HG02970 (cell line): ENCODE measurements around the gene RUSF1.

Experiments
- ATAC-seq: cut with Tn5 transposase; IDR thresholded peaks from one replicate; pipeline ENCODE4 v1.9.1; 2021; ENCODE audit warnings: mild to moderate bottlenecking, moderate library complexity, moderate number of reproducible peaks; ENCODE audit not compliant: unreplicated experiment, low FRiP score

RUSF1 gene

DNA sequence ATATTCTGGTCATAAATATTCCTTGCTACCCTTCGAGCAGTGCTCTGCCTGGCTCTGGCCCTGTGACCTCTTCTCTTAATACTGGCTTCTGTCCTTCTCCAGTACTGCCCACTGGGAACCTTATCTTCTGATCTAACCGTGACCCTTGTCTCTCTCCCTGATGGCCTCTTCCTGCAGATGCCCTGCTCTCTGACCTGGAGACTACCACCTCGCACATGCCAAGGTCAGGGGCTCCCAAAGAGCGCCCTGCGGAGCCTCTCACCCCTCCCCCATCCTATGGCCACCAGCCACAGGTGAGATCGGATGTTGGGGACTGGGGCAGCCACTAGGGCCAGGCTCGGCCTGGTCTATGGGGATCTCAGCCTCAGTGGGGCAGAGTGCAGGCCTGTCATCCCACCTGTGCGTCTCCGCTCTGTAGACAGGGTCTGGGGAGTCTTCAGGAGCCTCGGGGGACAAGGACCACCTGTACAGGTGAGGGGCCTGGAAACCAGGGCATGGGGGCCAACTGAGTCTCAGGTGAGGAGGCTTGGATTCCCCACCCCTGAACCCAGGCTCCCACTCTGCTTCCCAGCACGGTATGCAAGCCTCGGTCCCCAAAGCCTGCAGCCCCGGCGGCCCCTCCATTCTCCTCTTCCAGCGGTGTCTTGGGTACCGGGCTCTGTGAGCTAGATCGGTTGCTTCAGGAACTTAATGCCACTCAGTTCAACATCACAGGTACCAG lies 34.8 kb downstream of the RUSF1 start:
- no peak for ATAC-seq

- no peak for ATAC-seq
Observed at GRCh38 chr16:31472709-31473203, 35.4 kb downstream of the RUSF1 start.

DNA sequence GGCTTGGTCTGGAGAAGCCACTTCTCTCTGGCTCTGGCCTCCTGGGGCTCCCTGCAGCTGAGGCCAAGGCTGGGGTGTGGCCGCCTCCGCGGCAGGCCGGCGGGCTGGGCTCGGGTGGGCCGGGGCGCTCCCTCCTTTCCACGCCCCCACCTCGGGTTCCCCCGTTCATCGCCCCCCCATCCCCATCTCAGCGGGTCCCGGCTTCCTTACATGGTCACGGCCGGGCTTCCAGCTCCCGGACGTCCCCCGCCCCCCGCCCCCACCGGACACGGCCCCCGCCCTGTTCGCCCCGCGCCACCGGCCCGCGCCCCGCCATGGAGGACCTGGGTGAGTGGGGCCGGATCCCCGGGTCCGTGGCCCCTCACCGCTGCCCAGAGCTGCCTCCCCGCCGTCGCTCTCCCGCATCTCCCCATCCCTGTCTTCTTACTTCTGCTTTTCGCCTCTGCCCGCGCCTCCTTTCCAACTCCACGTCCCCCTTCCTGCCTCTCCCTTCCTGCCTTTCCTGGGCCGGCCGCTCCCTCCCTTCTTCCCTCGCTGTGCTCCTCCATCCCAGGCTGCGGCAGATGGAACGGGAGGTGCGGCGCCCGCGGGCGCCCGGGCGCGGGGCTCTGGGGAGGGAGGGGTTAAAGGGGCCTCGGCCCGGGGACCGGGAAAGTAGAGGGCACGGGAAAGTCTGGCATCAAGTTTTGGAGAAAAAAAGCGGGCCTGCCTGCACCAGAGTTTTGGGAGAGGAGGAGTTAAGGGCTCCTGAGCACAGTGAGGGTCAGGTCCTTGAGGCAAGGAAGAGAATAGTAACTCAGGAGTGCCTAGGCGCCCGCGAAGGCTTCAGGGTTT lies 36.1 kb downstream of the RUSF1 start, which contains the start of gene TGFB1I1:
TSS of gene TGFB1I1 (plus strand) at position 278 of the 834 bp plus-strand sequence. CDS start at position 315, 37 bp downstream.
- no peak for ATAC-seq

- ATAC-seq, result no peak
Observed at GRCh38 chr16:31471241-31471874, 36.8 kb downstream of the RUSF1 start.

DNA sequence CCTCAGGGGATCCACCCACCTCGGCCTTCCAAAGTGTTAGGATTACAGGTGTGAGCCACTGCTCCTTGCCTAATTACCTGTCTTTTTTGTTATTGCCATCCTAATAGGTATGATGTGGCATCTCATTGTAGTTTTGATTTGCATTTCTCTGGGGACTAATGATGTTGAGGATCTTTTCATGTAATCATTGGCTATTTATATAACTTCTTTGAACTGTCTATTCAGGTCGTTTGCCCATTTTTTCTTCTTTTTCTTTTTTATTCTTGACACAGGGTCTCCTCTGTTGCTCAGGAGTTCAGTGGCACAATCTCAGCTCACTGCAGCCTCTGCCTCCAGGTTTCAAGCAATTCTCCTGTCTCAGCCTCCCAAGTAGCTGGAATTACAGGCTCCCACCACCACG lies 37.6 kb downstream of the RUSF1 start:
- ATAC-seq, result no peak

DNA sequence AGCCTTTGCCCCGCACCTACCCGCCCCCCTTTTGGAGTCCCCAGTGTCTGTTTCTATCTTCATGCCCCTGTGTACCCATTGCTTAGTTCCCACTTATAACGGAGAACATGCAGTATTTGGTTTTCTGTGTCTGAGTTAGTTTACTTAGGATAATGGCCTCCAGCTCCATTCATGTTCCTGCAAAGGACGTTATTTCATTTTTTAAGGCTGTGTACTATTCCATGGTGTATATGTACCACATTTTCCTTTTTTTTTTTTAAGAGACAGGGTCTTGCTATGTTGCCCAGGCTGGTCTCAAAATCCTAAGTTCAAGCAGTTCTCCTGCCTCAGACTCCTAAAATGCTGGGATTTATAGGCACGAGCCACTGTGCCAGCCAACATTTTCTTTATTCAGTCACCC lies 40.3 kb downstream of the RUSF1 start:
- no peak for ATAC-seq

GRCh38 chr16:31467151-31467773 lies 40.9 kb downstream of the RUSF1 start:
- ATAC-seq, result no peak

GRCh38 chr16:31466381-31466841 lies 41.8 kb downstream of the RUSF1 start:
- no peak for ATAC-seq

- ATAC-seq, result no peak
Observed at GRCh38 chr16:31465788-31466370, 42.3 kb downstream of the RUSF1 start.

GRCh38 chr16:31464781-31465260 lies 43.4 kb downstream of the RUSF1 start:
- ATAC-seq, result no peak

GRCh38 chr16:31464348-31464769 lies 43.8 kb downstream of the RUSF1 start:
- ATAC-seq, result no peak

DNA sequence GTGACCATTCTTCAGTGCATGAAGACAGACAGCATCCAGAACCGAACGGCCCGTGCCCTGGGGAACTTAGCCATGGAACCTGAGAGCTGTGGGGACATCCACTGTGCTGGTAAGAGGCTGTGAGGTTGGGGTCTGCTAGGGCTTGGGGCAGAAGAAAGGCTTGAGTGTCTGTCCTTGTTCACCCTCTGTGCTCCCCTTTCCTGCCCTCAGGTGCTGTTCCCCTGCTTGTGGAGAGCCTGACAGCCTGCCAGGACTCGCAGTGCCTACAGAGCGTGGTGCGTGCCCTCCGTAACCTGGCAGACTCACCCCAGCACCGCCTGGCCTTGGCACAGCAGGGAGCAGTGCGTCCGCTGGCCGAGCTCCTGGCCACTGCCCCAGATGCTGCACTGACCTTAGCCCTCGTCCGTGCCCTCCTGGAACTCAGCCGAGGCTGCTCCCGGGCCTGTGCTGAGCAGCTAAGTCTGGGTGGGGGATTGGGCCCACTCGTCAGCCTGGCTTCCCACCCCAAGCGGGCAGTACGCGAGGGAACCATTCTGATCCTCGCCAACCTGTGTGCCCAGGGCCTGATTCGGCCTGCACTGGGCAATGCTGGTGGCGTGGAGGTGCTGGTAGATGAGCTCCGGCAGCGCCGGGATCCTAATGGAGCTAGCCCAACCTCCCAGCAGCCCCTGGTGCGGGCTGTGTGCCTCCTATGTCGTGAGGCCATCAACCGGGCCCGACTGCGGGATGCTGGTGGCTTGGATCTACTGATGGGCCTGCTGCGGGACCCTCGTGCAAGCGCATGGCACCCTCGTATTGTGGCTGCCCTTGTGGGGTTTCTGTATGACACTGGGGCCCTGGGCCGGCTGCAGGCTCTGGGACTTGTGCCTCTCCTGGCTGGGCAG lies 46.0 kb downstream of the RUSF1 start:
- ATAC-seq, result no peak

- no peak for ATAC-seq
Observed at GRCh38 chr16:31461201-31461920, 46.8 kb downstream of the RUSF1 start.

DNA sequence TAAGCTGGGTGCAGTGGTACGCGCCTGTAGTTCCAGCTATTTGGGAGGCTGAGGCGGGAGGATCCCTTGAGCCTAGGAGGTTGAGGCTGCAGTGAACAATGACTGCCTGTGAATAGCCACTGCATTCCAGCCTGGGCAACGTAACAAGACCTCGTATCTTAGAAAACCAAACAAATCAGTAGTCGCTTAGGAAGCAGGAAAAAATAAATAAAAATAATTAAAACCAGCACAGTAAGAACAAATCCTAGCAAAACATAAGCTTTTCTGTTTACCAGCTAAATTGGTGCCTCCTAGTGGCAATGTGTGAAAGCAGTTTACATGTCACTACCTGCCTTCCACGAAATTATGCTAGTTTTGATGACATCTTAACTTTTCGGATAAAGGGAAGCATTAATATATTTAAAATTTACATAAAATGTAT lies 47.6 kb downstream of the RUSF1 start:
- no peak for ATAC-seq

GRCh38 chr16:31459687-31460581 lies 48.3 kb downstream of the RUSF1 start:
- peak; percentile 82 for ATAC-seq

DNA sequence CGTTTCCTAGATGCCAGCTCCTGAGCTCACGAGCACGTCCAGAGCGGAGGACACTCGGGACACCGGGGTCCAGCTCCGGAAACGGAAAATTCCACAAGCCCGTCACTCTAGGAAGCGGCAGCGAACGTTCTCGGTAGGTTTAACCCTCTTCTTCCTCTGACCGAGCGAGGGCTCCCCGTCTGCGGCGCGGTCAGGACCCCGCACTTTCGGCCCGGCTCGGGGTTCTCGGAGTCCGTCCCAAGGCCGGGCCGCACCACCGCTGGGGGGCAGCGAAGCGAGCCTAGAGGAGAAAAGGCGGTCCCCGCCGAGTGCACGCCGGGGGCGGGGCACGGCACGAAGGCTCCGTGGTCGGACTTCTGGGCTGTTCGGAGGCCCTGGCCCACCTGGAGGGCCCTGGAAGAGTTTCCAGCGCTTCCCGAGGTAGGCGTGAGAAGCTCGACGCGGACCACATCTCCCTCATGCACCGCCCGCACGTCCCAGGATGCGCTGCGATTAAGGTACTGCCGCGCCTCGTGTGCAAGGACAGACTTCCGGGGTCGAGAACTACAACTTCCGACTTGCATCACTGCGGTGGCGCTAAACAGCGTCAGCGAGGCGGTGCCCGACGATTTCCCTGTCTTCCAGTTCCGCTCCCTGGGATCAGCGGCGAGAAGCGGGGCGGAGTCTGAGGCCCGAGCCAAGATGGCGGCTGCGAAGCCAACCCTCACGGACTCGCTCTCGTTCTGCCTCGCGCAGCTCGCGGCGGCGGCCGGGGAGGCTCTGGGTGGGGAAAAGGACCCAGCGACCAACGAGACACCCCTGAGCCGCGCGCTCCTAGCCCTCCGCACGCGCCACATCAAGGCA lies 49.1 kb downstream of the RUSF1 start, which contains the start of gene ARMC5:
TSS of gene ARMC5 (plus strand) at position 658 of the 843 bp plus-strand sequence. CDS start at position 682, 24 bp downstream.
- peak; percentile 73 for ATAC-seq
